Tibial artery (tissue), 4 donors: ENCODE data around the gene CD47.

ENCODE experiments used
- DNase-seq, 2 donors: peaks; one replicate each; pipeline ENCODE4 v3.0.0-alpha.2; 2019
- H3K27ac ChIP-seq, 2 donors: fragments of 200-600 bp; sonication (generic) in 1 of 2; 1 replicate in 1 of 2; 2 replicates in 1 of 2; pipeline ENCODE4 v1.5.1; 2018 to 2019; ENCODE audit warnings: mild to moderate bottlenecking in 1 of 2
- H3K27me3 ChIP-seq, 2 donors: fragments of 200-600 bp; sonication (generic) in 1 of 2; one replicate each; pipeline versions ENCODE4 v1.5.1 to v1.6.0; 2016 to 2019
- H3K36me3 ChIP-seq, 3 donors: fragments of 200-600 bp; sonication (generic) in 2 of 3; one replicate each; pipeline ENCODE4 v1.5.1; 2016 to 2019; ENCODE audit warnings: mild to moderate bottlenecking in 2 of 3
- H3K4me1 ChIP-seq, 4 donors: fragments of 200-600 bp; sonication (generic) in 2 of 4; 1 replicate in 3 of 4; 2 replicates in 1 of 4; pipeline ENCODE4 v1.5.1; 2016 to 2019
- H3K4me3 ChIP-seq, 2 donors: fragments of 200-600 bp; sonication (generic) in 1 of 2; 1 replicate in 1 of 2; 2 replicates in 1 of 2; pipeline ENCODE4 v1.5.1; 2018 to 2019; ENCODE audit warnings: mild to moderate bottlenecking in 2 of 2
- H3K9me3 ChIP-seq, 3 donors: fragments of 200-600 bp; sonication (generic) in 1 of 3; one replicate each; pipeline ENCODE4 v1.5.1; 2016 to 2019
- intact Hi-C: fragments of 100-400 bp; cut with DNase I; formaldehyde crosslinking; loops from one replicate; pipeline ENCODE4 v1.15.0; 2023; ENCODE audit warnings: low total_unique reads
- TF ChIP-seq, protein P1 (sequence below), 2 experiments: fragments of 200-600 bp in 1 of 2; fragments of 450-650 bp in 1 of 2; IDR thresholded peaks; one replicate each; pipeline ENCODE4 v1.5.1; 2017 to 2019; ENCODE audit warnings: antibody characterized with exemption in 2 of 2, mild to moderate bottlenecking in 1 of 2, moderate library complexity in 1 of 2

CD47 gene

DNA sequence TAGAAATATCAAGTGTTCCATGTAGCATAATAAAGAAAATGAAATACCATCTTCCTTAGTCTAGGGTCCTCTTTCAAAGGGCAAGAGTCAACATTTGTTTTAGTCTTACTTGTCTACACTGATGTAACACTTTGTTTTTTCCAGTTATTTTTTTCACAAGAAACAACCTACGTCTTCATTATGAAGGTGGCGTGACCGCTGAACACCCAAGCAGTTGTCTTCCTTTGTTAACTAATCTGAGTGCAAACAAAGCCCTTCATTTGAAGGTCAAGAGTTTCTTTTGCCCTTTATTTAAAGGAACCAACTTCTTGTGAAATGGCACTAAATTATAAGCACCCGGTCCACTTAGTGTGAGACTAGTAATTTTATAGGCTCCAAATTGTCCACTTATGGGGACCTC, 73.2 kb downstream of the CD47 start:
- H3K4me3 ChIP-seq, result no peak overlapping the region
- no peak for DNase-seq
- H3K27ac ChIP-seq, result no peak overlapping the region
- TF ChIP-seq, protein P1, sequence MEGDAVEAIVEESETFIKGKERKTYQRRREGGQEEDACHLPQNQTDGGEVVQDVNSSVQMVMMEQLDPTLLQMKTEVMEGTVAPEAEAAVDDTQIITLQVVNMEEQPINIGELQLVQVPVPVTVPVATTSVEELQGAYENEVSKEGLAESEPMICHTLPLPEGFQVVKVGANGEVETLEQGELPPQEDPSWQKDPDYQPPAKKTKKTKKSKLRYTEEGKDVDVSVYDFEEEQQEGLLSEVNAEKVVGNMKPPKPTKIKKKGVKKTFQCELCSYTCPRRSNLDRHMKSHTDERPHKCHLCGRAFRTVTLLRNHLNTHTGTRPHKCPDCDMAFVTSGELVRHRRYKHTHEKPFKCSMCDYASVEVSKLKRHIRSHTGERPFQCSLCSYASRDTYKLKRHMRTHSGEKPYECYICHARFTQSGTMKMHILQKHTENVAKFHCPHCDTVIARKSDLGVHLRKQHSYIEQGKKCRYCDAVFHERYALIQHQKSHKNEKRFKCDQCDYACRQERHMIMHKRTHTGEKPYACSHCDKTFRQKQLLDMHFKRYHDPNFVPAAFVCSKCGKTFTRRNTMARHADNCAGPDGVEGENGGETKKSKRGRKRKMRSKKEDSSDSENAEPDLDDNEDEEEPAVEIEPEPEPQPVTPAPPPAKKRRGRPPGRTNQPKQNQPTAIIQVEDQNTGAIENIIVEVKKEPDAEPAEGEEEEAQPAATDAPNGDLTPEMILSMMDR (IDR thresholded peaks at IDR 0.05), result no peak
- no peaks in the 10 kb centered on the region for H3K27me3 ChIP-seq
- H3K36me3 ChIP-seq, result no peaks in the 10 kb centered on the region
- no peaks in the 10 kb centered on the region for H3K4me1 ChIP-seq
- intact Hi-C loops, result no loop called here
- no peaks in the 10 kb centered on the region for H3K9me3 ChIP-seq

DNA sequence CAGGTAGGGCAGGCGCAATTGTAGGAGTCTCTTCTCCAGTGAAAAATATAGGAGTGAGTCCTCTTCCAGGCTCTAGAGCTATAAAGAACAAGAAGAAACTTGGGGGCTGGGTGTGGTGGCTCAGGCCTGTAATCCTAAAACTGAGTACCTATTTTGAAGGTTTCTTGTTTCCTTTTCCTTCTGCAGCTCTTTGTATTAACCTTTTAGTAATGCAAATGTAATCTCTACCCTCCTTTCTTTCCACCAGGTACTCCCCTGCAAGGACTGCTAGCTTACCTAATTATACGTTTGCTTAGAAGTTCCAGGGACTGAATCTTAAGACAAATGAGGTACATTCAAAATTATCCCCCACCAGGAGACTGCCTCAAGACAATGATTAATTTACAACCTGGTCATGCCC, 75.9 kb downstream of the CD47 start:
- no peaks in the 10 kb centered on the region for H3K4me1 ChIP-seq
- no peaks in the 10 kb centered on the region for H3K9me3 ChIP-seq
- TF ChIP-seq, protein P1 (IDR thresholded peaks at IDR 0.05), result no peak
- no peak overlapping the region for H3K4me3 ChIP-seq
- no peaks in the 10 kb centered on the region for H3K36me3 ChIP-seq
- intact Hi-C loops, result no loop called here
- H3K27ac ChIP-seq, result no peak overlapping the region
- no peak for DNase-seq
- no peaks in the 10 kb centered on the region for H3K27me3 ChIP-seq

DNA sequence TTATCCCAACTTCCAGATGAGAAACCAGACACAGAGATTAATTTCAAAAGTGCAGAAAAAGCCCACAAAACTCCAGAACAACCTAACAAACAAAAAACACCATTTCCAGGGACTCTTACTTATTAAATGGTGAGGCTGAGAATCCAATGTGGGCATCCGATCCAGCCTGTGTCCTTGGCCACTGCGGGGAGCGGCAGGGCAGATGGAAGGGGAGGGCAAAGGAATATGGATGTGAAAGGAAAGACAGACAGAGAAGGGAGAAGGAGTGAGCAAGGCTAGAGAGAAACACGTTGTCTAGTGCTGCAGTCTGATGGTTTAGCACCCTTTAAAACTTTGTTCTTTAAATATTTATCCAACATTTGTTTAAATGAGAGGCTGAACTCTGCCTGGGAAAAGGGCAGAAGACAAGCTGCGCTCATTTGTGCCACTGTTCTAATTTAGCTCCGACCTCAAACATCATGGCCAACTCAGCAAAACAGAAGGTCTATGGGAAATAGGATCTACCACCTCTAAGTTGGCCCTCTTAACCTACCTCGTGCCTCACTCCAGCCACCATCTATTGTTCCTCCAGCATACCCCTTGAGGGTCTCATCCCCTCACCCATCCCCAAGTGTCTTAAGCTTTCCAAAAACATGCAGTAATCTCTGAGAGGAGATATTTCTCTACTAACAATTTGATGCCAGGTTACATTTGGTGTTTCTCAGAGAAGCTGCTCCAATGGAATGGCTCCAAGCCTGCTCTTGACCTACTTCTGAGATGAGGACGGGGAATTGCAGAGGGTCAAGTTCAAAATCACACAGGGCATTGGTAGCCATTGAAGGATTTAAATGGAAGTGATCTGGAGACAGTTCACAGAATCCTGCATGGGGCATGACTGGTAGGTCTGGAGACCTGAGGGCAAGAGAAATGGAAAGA, 77.4 kb downstream of the CD47 start:
- Histone ChIP-seq H3K36me3 (no peaks in the 10 kb centered on the region), H3K27me3 (no peaks in the 10 kb centered on the region), H3K4me1 (peaks cover 0 to 3% (median 0%) of the 10 kb centered on the region in 4 donors), H3K4me3 (no peak overlapping the region), H3K27ac (no peak overlapping the region), H3K9me3 (no peaks in the 10 kb centered on the region)
- no peak for DNase-seq
- TF ChIP-seq, protein P1 (IDR thresholded peaks at IDR 0.05), result no peak
- intact Hi-C loops, result no loop called here

DNA sequence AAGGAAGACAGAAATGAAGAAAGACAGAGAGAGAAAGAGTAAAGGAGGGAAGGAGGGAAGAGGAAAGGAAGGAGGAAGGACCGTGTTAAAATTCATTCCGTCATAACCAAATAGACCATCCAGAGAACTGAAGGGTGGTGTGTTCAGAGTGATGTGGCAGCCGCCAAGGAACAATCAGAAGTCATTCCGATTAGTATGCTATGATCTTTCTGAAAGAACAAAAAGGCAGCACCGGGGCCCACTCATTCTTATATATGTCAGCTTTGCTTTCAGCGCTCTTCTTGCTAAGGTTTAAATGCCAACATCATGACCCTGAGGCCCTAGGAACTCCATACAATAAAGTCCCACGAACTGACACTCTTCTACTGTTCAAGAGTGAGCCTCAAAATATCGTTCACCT, 78.5 kb downstream of the CD47 start:
- TF ChIP-seq, protein P1 (IDR thresholded peaks at IDR 0.05), result no peak

DNA sequence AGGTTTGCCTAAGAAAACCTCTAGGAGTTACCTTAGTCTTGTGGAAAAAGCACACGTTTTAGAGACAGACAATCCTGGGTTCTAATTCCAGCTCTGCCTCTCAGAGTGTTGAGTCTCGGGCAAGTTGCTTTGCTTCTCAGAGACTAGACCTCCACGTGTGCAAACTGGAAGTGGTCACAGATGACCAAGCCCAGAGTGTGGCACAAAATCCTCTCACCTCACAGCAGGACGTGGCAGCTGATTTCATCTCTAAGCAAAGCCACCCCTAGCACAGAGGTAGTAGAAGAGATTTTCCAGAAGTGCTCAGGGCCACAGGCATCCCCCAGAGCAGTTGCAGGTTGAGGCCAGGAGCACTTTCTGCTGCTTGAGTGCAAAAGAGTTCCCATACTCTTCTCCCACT, 79.2 kb downstream of the CD47 start:
- Histone ChIP-seq H3K4me3 (no peak overlapping the region), H3K27ac (no peak overlapping the region), H3K9me3 (no peaks in the 10 kb centered on the region), H3K27me3 (no peaks in the 10 kb centered on the region), H3K4me1 (peaks cover 0 to 16% (median 9%) of the 10 kb centered on the region in 4 donors), H3K36me3 (no peaks in the 10 kb centered on the region)
- intact Hi-C loops, result no loop called here
- no peak for DNase-seq
- TF ChIP-seq, protein P1 (IDR thresholded peaks at IDR 0.05), result no peak

More for the DNA sequence above, 78.5 kb downstream of the CD47 start:
- Histone ChIP-seq H3K27ac (no peak overlapping the region), H3K4me1 (peaks cover 0 to 9% (median 2%) of the 10 kb centered on the region in 4 donors), H3K27me3 (no peaks in the 10 kb centered on the region), H3K36me3 (no peaks in the 10 kb centered on the region), H3K4me3 (no peak overlapping the region), H3K9me3 (no peaks in the 10 kb centered on the region)
- DNase-seq, result no peak
- intact Hi-C loops, result no loop called here
